Testis (tissue), 3 donors: ENCODE data around the gene SLC3A2. TPM values are rescaled to one million over a fixed set of nuclear protein-coding genes. Genes with fewer than 3 reads are reported as not detected.

ENCODE experiments used
- DNase-seq: peaks from one replicate; pipeline ENCODE4 v3.0.0-alpha.2; 2019
- H3K27ac ChIP-seq, 2 donors: fragments of 200-600 bp; sonication (generic); one replicate each; pipeline ENCODE4 v1.5.1; 2019
- H3K27me3 ChIP-seq: fragments of 200-600 bp; sonication (generic); one replicate; pipeline ENCODE4 v1.5.1; 2019
- H3K36me3 ChIP-seq: fragments of 200-600 bp; sonication (generic); one replicate; pipeline ENCODE4 v1.5.1; 2017; ENCODE audit warnings: low read depth; ENCODE audit errors: missing control alignments
- H3K4me1 ChIP-seq: fragments of 200-600 bp; sonication (generic); one replicate; pipeline ENCODE4 v1.5.1; 2019
- H3K4me3 ChIP-seq, 2 donors: fragments of 200-600 bp; sonication (generic); one replicate each; pipeline ENCODE4 v1.5.1; 2017 to 2019
- H3K9me3 ChIP-seq: fragments of 200-600 bp; sonication (generic); one replicate; pipeline ENCODE4 v1.5.1; 2017
- POLR2A ChIP-seq: fragments of 450-650 bp; IDR thresholded peaks from one replicate; pipeline ENCODE4 v1.6.1; 2017; ENCODE audit warnings: antibody characterized with exemption, mild to moderate bottlenecking, moderate library complexity
- WGBS, 2 donors: methylation state at CpG; one replicate each; pipeline ENCODE4 v1.1.5; 2018; 5-methylcytosine and 5-hydroxymethylcytosine counted together
- intact Hi-C: fragments of 100-400 bp; cut with DNase I; formaldehyde crosslinking; loops from one replicate; pipeline ENCODE4 v1.15.1; 2023; ENCODE audit warnings: low total_unique reads
- polyA plus RNA-seq: library from polyadenylated mRNA; stranded (reverse); fragments of 350-450 nt; fragmentation: Illumina TruSeq; extraction: RNeasy Lipid Tissue Mini Kit (QIAGEN cat#74804); gene quantifications from one replicate; pipeline ENCODE4 v1.2.3, GENCODE V29; 2014; ENCODE audit warnings: low read depth, low replicate concordance; ENCODE audit not compliant: insufficient read depth
- total RNA-seq, 2 donors: library from RNA; depleted of rRNA; stranded (reverse); fragments of >200 nt; gene quantifications; one replicate each; pipeline ENCODE4 v1.2.3, GENCODE V29; 2016
- TF ChIP-seq, protein P1 (sequence below), 3 experiments: fragments of 450-650 bp in 2 of 3; fragments of 200-600 bp in 1 of 3; sonication (generic) in 1 of 3; IDR thresholded peaks; one replicate each; pipeline ENCODE4 v1.5.1; 2016 to 2019; ENCODE audit warnings: antibody characterized with exemption in 3 of 3, mild to moderate bottlenecking in 2 of 3, moderate library complexity in 1 of 3

Gene SLC3A2
- total and polyA plus RNA-seq, 3 donors from 2014 or later, result 166 to 271 (median 227) TPM

DNA sequence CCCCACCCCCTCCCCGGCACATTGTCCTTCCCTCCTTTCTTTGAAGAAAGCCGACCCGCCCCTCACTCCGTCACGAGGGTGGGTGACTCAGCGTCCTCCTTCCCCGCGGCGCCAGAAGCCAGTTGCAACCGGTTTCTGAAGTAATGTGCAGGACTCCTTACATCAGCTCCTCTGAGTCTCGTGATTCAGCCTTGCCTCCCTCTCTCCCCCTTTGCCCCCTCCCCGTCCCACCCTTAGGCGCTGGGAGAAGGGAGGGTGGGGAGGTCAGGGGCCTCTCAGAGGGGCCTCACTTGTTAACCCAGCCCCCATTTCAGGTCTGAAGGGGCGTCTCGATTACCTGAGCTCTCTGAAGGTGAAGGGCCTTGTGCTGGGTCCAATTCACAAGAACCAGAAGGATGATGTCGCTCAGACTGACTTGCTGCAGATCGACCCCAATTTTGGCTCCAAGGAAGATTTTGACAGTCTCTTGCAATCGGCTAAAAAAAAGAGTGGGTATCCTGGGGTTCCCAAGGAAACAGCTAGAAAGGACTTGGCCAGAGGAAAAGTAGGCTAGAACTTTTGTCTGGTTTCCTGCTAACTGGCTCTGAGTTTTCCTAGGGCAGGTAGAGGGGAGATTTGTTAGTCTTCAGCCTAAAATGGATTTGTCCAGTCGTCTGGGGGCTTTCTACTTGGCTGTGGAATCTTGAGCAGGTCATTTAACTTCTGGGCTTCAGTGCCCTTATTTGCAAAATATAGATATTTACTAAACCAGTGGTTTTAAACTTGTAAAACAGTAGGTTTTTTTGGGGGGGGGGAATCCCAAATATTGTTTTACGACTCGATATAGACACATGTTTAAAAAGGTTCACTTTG, 1.1 kb downstream of the SLC3A2 start:
- intact Hi-C loops, result no loop called here
- peaks cover 23% of the 10 kb centered on the region for H3K4me1 ChIP-seq
- H3K9me3 ChIP-seq, result no peaks in the 10 kb centered on the region
- H3K27me3 ChIP-seq, result no peaks in the 10 kb centered on the region
- WGBS, 2 donors, result 4 to 5% methylated on average over 20 to 21 of the region's 21 CpGs
- H3K4me3 ChIP-seq, result peak overlapping the region; percentile 94 to 100
- peak overlapping the region; percentile 95 to 97 for H3K27ac ChIP-seq
- TF ChIP-seq POLR2A, result no peak
- TF ChIP-seq, protein P1, sequence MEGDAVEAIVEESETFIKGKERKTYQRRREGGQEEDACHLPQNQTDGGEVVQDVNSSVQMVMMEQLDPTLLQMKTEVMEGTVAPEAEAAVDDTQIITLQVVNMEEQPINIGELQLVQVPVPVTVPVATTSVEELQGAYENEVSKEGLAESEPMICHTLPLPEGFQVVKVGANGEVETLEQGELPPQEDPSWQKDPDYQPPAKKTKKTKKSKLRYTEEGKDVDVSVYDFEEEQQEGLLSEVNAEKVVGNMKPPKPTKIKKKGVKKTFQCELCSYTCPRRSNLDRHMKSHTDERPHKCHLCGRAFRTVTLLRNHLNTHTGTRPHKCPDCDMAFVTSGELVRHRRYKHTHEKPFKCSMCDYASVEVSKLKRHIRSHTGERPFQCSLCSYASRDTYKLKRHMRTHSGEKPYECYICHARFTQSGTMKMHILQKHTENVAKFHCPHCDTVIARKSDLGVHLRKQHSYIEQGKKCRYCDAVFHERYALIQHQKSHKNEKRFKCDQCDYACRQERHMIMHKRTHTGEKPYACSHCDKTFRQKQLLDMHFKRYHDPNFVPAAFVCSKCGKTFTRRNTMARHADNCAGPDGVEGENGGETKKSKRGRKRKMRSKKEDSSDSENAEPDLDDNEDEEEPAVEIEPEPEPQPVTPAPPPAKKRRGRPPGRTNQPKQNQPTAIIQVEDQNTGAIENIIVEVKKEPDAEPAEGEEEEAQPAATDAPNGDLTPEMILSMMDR (IDR thresholded peaks at IDR 0.05), result no peak
- DNase-seq, result peak; percentile 95
- H3K36me3 ChIP-seq, result peaks cover 3% of the 10 kb centered on the region

DNA sequence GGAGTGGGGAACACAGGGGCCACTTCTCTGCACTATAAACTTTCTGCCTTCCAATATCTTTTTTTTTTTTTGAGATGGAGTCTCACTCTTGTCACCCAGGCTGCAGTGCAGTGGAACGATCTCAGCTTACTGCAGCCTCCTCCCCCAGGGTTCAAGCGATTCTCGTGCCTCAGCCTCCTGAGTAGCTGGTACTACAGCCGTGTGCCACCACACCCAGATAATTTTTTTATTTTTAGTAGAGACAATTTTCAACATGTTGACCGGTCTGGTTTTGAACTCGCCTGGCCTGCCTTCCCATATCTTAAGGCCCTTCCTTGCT, 1.7 kb downstream of the SLC3A2 start:
- DNase-seq, result no peak
- no peaks in the 10 kb centered on the region for H3K27me3 ChIP-seq
- H3K36me3 ChIP-seq, result peaks cover 3% of the 10 kb centered on the region
- H3K27ac ChIP-seq, result peak overlapping the region; percentile 95 to 97
- WGBS, 2 donors, result 63 to 71% methylated on average over 6 of the region's 6 CpGs
- peak overlapping the region in 1 of 2 donors; percentile 100 for H3K4me3 ChIP-seq
- intact Hi-C loops, result no loop called here
- no peaks in the 10 kb centered on the region for H3K9me3 ChIP-seq
- TF ChIP-seq, protein P1 (IDR thresholded peaks at IDR 0.05), result no peak
- no peak for TF ChIP-seq POLR2A
- H3K4me1 ChIP-seq, result peaks cover 23% of the 10 kb centered on the region

DNA sequence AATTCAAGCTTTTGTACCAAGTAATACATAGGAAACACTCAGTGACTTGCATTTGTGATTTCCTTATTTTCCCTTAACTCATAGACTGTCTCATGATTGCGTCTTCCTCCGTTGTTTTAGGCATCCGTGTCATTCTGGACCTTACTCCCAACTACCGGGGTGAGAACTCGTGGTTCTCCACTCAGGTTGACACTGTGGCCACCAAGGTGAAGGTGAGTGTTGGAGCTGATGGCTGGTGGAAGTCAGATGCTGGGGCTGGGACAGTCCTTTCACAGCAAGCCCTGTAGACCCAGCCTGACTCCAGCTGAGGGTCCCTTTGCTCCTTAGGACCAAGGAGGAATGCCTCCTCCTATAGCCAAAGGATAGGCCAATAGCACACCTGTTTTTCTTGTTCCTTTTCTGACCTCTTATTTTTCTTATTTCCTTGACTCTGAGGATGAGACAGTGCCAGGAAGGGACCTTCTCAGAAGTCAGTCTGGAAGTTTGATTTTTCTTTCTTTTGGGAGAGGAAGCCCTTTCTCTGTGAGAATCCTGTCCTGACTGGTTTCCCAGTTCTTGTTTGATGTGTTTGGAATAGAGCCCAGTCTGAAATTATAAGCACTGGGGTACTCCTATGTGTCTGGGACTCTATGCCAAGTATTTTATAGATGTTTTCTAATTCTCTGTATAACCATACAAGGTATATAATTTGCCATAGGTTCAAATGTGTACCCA, 2.2 kb downstream of the SLC3A2 start:
- no peak overlapping the region for H3K4me3 ChIP-seq
- 73 to 76% methylated on average over 5 of the region's 5 CpGs for WGBS, 2 donors
- H3K36me3 ChIP-seq, result peaks cover 3% of the 10 kb centered on the region
- H3K27me3 ChIP-seq, result no peaks in the 10 kb centered on the region
- H3K4me1 ChIP-seq, result peaks cover 23% of the 10 kb centered on the region
- TF ChIP-seq, protein P1 (IDR thresholded peaks at IDR 0.05), result no peak
- no peak for TF ChIP-seq POLR2A
- no peak for DNase-seq
- intact Hi-C loops, result no loop called here
- peak overlapping the region; percentile 26 to 95 for H3K27ac ChIP-seq
- H3K9me3 ChIP-seq, result no peaks in the 10 kb centered on the region

DNA sequence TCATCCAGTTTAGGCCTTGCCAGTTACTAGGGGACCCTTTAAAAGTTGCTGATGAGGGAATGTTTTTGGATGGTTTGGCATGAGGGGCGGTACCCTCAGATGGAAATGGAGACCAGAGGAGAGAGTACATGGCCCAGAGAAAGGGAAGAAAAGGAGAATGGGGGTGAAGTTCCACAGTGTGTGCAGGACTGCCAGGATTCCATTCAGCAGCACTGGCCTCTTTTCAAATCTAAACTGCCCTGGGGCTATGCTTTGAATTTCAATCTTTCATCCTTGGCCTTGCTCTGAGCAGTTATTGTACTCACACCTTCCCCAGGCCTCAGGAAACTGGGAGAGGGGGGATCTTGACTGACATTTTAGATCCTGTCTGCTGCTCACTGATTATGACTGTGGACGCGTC, 3.0 kb downstream of the SLC3A2 start:
- Histone ChIP-seq H3K36me3 (peaks cover 3% of the 10 kb centered on the region), H3K9me3 (no peaks in the 10 kb centered on the region), H3K4me3 (no peak overlapping the region), H3K27me3 (no peaks in the 10 kb centered on the region), H3K4me1 (peaks cover 23% of the 10 kb centered on the region), H3K27ac (peak overlapping the region; percentile 37 to 95)
- no peak for TF ChIP-seq POLR2A
- TF ChIP-seq, protein P1 (IDR thresholded peaks at IDR 0.05), result no peak
- 78 to 82% methylated on average over 3 of the region's 3 CpGs for WGBS, 2 donors
- intact Hi-C loops, result no loop called here
- no peak for DNase-seq
